Activated T-cell treated with anti-CD3 and anti-CD28 coated beads, Interleukin-2, amount 50 U/mL, for 48 hours (primary cell): ENCODE data around the gene RUBCNL.
"Not testable (repeated sequence)": the region's sequence is repeated elsewhere in the genome, so short reads cannot be mapped to it uniquely, and the experiment has no call there.

Experiments used
- DNase-seq, 2 experiments: peaks; one replicate each; pipeline ENCODE4 v3.0.0-alpha.2; 2020

The RUBCNL gene

GRCh38 chr13:46387064-46387851 lies at the start of gene RUBCNL:
TSS of gene RUBCNL (minus strand) at chr13:46387252. CDS start at chr13:46372475, 14,777 bp downstream.
- peak; percentile 69 to 75 for DNase-seq

- DNase-seq = not testable (repeated sequence)
Measured at GRCh38 chr13:46429558-46429957, 42.5 kb upstream of the RUBCNL start.

GRCh38 chr13:46405457-46405856 lies 18.4 kb upstream of the RUBCNL start:
- DNase-seq = no peak

- DNase-seq = no peak
Measured at GRCh38 chr13:46404733-46405100, 17.7 kb upstream of the RUBCNL start.

GRCh38 chr13:46403851-46404732 lies 17.0 kb upstream of the RUBCNL start:
- DNase-seq = no peak

- DNase-seq = no peak
Measured at GRCh38 chr13:46402178-46402577, 15.1 kb upstream of the RUBCNL start.

GRCh38 chr13:46401432-46401831 lies 14.4 kb upstream of the RUBCNL start:
- DNase-seq = no peak

- no peak for DNase-seq
Measured at GRCh38 chr13:46396341-46396740, 9.3 kb upstream of the RUBCNL start.

GRCh38 chr13:46392967-46393366 lies 5.9 kb upstream of the RUBCNL start:
- DNase-seq = no peak

- DNase-seq = peak; percentile 24 to 32
Measured at GRCh38 chr13:46389457-46390451, 2.7 kb upstream of the RUBCNL start.

GRCh38 chr13:46388846-46389245 lies 1.8 kb upstream of the RUBCNL start:
- no peak for DNase-seq

- DNase-seq = no peak
Measured at GRCh38 chr13:46388308-46388707, 1.3 kb upstream of the RUBCNL start.

- DNase-seq = no peak
Measured at GRCh38 chr13:46386392-46387063, 524 bp downstream of the RUBCNL start.

GRCh38 chr13:46385946-46386345 lies 1.1 kb downstream of the RUBCNL start:
- DNase-seq = no peak

- no peak for DNase-seq
Measured at GRCh38 chr13:46383383-46383782, 3.7 kb downstream of the RUBCNL start.

- DNase-seq = no peak
Measured at GRCh38 chr13:46382224-46382623, 4.8 kb downstream of the RUBCNL start.

- DNase-seq = no peak
Measured at GRCh38 chr13:46380242-46380641, 6.8 kb downstream of the RUBCNL start.

- no peak for DNase-seq
Measured at GRCh38 chr13:46379611-46380010, 7.4 kb downstream of the RUBCNL start.

GRCh38 chr13:46378411-46378810 lies 8.6 kb downstream of the RUBCNL start:
- DNase-seq = no peak

GRCh38 chr13:46377554-46377953 lies 9.5 kb downstream of the RUBCNL start:
- no peak for DNase-seq

GRCh38 chr13:46374710-46375109 lies 12.3 kb downstream of the RUBCNL start:
- DNase-seq = no peak

GRCh38 chr13:46373623-46374022 lies 13.4 kb downstream of the RUBCNL start:
- no peak for DNase-seq
